ENCODE results near the gene DBH.

GRCh38 chr9:133602277-133602676 lies 33.9 kb upstream of the DBH start:
- no peak for TF ChIP-seq CTCF (conservative IDR thresholded peaks at IDR 0.05; ENCODE audit: low read depth, low read length)
- TF ChIP-seq EZH2 (IDR thresholded peaks at IDR 0.05; ENCODE audit: borderline replicate concordance, low read depth, low read length, poor library complexity, severe bottlenecking), result no peak
